ENCODE results near the gene OR52D1. TPM values are rescaled to one million over a fixed set of nuclear protein-coding genes. Genes with fewer than 3 reads are reported as not detected.

The OR52D1 gene
- total and polyA plus RNA-seq, 2 of the 8 experiments (the other 6 are each of a cell fraction or from before 2014, with no cell fraction given): not detected

GRCh38 chr11:5449432-5449831, 39.1 kb upstream of the OR52D1 start:
- H3K9me3 ChIP-seq (ENCODE audit: insufficient read depth in 2 of 2, low read depth in 1 of 2, low read length in 1 of 2): no peaks in the 10 kb centered on the region
- H3K4me1 ChIP-seq (replicated peaks in 1 of 4; ENCODE audit: control insufficient read depth in 3 of 4, insufficient read depth in 4 of 4, low read length in 3 of 4): 0 out of 7 replicates have a peak, but pooled peaks cover 0 to 2% (median 0%) of the 10 kb centered on the region in 4 experiments
- no peak overlapping the region for H4K91ac ChIP-seq (replicated peaks; ENCODE audit: insufficient read length, low read length)
- no peak overlapping the region for H3K9ac ChIP-seq (replicated peaks in 1 of 4; ENCODE audit: extremely low read depth in 1 of 4, low read depth in 3 of 4, low read length in 3 of 4)
- no peak overlapping the region for H3K4me2 ChIP-seq (ENCODE audit: insufficient read depth in 1 of 2, low read depth in 2 of 2, low read length in 2 of 2)
- ChIA-PET POLR2A (ENCODE audit: partially characterized antibody) (no interaction called here), CTCF (ENCODE audit: partially characterized antibody) (interaction anchor here (1.4 to 1.5 kb wide), 2 partner anchors 11 to 18 kb away, joined by 3 read pairs; no protein-coding TSS in a partner anchor)
- no peak overlapping the region for H2BK15ac ChIP-seq (ENCODE audit: low read length)
- no peaks in the 10 kb centered on the region for H3K27me3 ChIP-seq (replicated peaks in 1 of 4; ENCODE audit: control insufficient read depth in 3 of 4, extremely low read depth in 1 of 4, insufficient read depth in 3 of 4, low read length in 3 of 4)
- H3K14ac ChIP-seq (ENCODE audit: insufficient read length): no peak overlapping the region
- DNase-seq (ENCODE audit: low read depth in 1 of 2, low spot score in 2 of 2) (no peak), FAIRE-seq (no peak)
- no peaks in the 10 kb centered on the region for H3K23me2 ChIP-seq (ENCODE audit: low read depth, low read length)
- no peak overlapping the region for H2BK12ac ChIP-seq (ENCODE audit: low read depth, low read length)
- H3K18ac ChIP-seq (ENCODE audit: extremely low read depth, low read length): no peak overlapping the region
- no peaks in the 10 kb centered on the region for H3K79me1 ChIP-seq (ENCODE audit: low read depth, low read length)
- no peaks in the 10 kb centered on the region for H3K36me3 ChIP-seq (ENCODE audit: control insufficient read depth in 2 of 4, insufficient read depth in 4 of 4, low read length in 3 of 4)
- no peak overlapping the region for H2AFZ ChIP-seq (ENCODE audit: low read length)
- TF ChIP-seq CEBPB (IDR thresholded peaks at IDR 0.05; ENCODE audit: low read depth, low read length) (no peak), SIX5 (IDR thresholded peaks at IDR 0.05; ENCODE audit: low read depth, low read length) (no peak), TCF12 (IDR thresholded peaks at IDR 0.05; ENCODE audit: low read depth, low read length) (no peak), GTF2F1 (IDR thresholded peaks at IDR 0.05; ENCODE audit: borderline replicate concordance, low read depth, low read length) (no peak), SUZ12 (IDR thresholded peaks at IDR 0.05; ENCODE audit: low read length) (no peak), EZH2 (IDR thresholded peaks at IDR 0.05; ENCODE audit: low read depth, low read length, severe bottlenecking) (no peak), NRF1 (IDR thresholded peaks at IDR 0.05; ENCODE audit: low read depth, low read length) (no peak), RBBP5 (IDR thresholded peaks at IDR 0.05; ENCODE audit: borderline replicate concordance, low read depth, low read length) (no peak)
- no peaks in the 10 kb centered on the region for H3K79me2 ChIP-seq (ENCODE audit: control insufficient read depth in 1 of 2, insufficient read depth in 2 of 2, low read length in 2 of 2)
- no peak overlapping the region for H4K5ac ChIP-seq (ENCODE audit: insufficient read length, low read depth, low read length)
- H4K20me1 ChIP-seq (replicated peaks in 1 of 2; ENCODE audit: control insufficient read depth in 1 of 2, insufficient read depth in 2 of 2, low read length in 2 of 2): no peaks in the 10 kb centered on the region
- H2BK20ac ChIP-seq (ENCODE audit: low read length): no peak overlapping the region
- H4K8ac ChIP-seq (ENCODE audit: extremely low read depth, insufficient read depth, low read length): no peak overlapping the region
- H2BK5ac ChIP-seq (ENCODE audit: low read depth, low read length): no peak overlapping the region
- no peak overlapping the region for H2BK120ac ChIP-seq (replicated peaks; ENCODE audit: low read depth, low read length)
- no peak overlapping the region for H3K4me3 ChIP-seq (ENCODE audit: extremely low read depth in 1 of 4, insufficient read depth in 2 of 4, low read depth in 3 of 4, low read length in 4 of 4)
- H3K56ac ChIP-seq (replicated peaks; ENCODE audit: insufficient read length, low read depth, low read length): no peak overlapping the region
- no peak overlapping the region for H3K27ac ChIP-seq (ENCODE audit: low read depth, low read length)
- H3K23ac ChIP-seq (ENCODE audit: insufficient read length): no peak overlapping the region
- H2AK5ac ChIP-seq (ENCODE audit: low read depth, low read length): no peak overlapping the region
- H3K4ac ChIP-seq (replicated peaks; ENCODE audit: insufficient read length, low read depth, low read length): no peak overlapping the region
- 91% methylated on average over 4 of the region's 4 CpGs; no CpG with 5 or more reads in 1 of the 2 experiments for WGBS, 2 experiments (ENCODE audit: extremely low coverage in 1 of 2, insufficient coverage in 1 of 2, insufficient read length in 1 of 2, insufficient replicate concordance in 2 of 2, low coverage in 1 of 2, low lambda C conversion rate in 2 of 2, missing lambda C conversion rate in 1 of 2)
